ENCODE measurements around the gene PPP1R26.

PPP1R26 gene

DNA sequence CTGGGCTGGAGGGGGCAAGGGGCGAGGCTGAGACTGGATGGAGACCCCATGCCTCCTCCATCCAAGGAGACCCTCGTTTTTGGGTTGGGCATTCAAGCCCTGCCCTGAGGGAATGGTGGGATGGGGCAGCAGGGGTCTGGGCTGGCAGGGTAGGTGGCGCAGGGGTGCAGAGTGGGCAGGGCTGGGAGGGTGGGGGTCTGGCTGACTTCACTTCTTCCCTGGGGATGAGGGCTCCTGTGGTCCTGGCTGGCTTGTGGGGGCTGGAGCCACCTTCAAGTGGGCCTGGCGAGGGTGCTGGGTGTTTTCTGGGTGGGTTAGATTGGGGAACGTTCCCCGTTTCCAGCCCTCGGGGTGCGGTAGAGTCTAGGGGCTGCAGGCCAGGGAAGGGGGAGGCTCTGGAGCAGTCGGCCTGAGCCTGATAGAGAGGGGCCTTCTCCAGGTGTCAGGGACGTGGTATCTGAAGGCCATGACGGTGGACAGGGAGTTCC is 42.1 kb downstream of the PPP1R26 start:
- no peak for DNase-seq (ENCODE audit: low read depth)
- H3K4me3 ChIP-seq (ENCODE audit: control insufficient read depth, low read depth, low read length), result no peak overlapping the region
- no peak for TF ChIP-seq CTCF (IDR thresholded peaks at IDR 0.05; ENCODE audit: control insufficient read depth, insufficient read depth, low read depth, low read length, missing control alignments)

DNA sequence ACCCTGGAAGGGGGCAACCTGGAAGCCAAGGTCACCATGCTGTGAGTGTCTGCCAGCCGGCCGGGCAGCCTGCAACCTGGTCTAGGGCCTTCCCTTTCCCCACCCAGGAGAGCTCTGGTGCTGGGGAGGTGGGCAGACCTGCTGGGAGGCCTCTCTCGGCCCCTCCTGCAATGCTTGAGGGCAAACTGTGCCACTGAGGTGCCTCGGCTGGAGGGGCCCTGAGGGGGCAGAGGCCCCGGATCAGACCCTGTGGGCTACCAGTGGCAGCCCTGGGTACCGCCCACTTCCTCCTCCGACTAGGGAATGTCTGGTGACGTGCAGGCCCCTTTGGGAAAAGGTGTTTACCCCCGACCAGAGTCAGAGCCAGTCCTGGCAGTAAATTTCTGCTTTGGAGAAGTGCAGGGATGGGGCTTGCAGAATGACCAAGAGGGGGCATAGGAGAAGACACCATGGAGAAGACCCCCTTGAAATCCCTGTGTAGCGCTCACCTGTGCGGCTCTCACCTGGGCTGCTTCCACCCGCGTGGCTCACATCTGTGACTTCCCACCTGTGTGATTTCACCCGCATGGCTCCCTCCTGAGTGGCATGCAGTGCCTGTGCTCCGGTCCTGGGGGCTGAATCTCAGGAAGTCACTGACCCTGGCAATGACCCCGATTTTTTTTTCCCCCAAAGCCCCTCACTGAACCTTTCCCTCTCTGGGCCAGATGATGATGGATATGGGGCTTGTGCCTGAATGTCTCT is 42.7 kb downstream of the PPP1R26 start:
- no peak for TF ChIP-seq CTCF (IDR thresholded peaks at IDR 0.05; ENCODE audit: control insufficient read depth, insufficient read depth, low read depth, low read length, missing control alignments)
- H3K4me3 ChIP-seq (ENCODE audit: control insufficient read depth, low read depth, low read length), result no peak overlapping the region
- no peak for DNase-seq (ENCODE audit: low read depth)

GRCh38 chr9:135522931-135523330 is 43.3 kb downstream of the PPP1R26 start:
- no peak overlapping the region for H3K4me3 ChIP-seq (ENCODE audit: control insufficient read depth, low read depth, low read length)
- TF ChIP-seq CTCF (IDR thresholded peaks at IDR 0.05; ENCODE audit: control insufficient read depth, insufficient read depth, low read depth, low read length, missing control alignments), result no peak
- DNase-seq (ENCODE audit: low read depth), result no peak

GRCh38 chr9:135523521-135524129 is 44.0 kb downstream of the PPP1R26 start:
- no peak for TF ChIP-seq CTCF (IDR thresholded peaks at IDR 0.05; ENCODE audit: control insufficient read depth, insufficient read depth, low read depth, low read length, missing control alignments)

GRCh38 chr9:135524130-135524861 is 44.7 kb downstream of the PPP1R26 start:
- DNase-seq (ENCODE audit: low read depth), result no peak
- H3K4me3 ChIP-seq (ENCODE audit: control insufficient read depth, low read depth, low read length), result no peak overlapping the region
- no peak for TF ChIP-seq CTCF (IDR thresholded peaks at IDR 0.05; ENCODE audit: control insufficient read depth, insufficient read depth, low read depth, low read length, missing control alignments)

More at GRCh38 chr9:135523521-135524129, 44.0 kb downstream of the PPP1R26 start:
- no peak for DNase-seq (ENCODE audit: low read depth)
- H3K4me3 ChIP-seq (ENCODE audit: control insufficient read depth, low read depth, low read length), result no peak overlapping the region

DNA sequence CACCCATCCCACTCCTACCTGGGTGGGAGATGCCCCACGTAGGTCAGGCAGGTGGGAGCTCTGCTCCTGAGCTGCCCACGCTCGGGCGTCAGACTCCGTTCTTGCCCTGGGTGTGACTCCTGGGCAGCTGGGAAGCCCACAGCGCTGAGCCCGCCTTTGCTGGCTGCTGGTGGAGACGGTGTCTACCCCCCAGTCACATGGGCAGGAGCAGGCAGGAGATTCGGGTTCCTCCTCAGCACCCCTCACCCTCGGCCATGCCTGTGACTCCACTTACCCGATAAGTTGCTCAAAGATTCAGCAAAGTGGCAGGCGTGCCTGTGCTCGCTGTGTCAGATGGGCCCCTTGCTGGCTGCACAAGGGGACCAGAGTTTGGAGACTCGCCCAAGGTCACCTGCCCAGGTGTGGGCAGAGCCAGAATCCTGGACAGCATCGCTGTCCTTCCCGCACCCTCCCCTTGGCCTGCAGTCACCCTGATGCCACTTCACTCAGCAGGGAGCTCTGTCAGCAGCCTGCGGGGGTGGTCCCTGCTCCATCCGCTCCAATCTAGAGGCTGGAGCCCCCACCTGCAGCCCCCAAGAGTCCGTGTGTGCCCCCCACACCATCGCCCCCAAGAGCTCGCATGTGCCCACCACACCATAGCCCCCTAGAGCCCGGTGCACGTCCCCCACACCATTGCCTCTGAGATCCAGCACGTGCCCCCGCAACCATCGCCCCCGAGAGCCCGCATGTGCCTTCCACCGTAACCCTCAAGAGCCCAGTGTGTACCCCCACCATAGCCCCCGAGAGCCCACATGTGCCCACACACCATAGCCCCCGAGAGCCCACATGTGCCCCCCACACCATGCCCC is 45.9 kb downstream of the PPP1R26 start:
- H3K4me3 ChIP-seq (ENCODE audit: control insufficient read depth, low read depth, low read length), result no peak overlapping the region
- no peak for DNase-seq (ENCODE audit: low read depth)
- no peak for TF ChIP-seq CTCF (IDR thresholded peaks at IDR 0.05; ENCODE audit: control insufficient read depth, insufficient read depth, low read depth, low read length, missing control alignments)

Data from AG09309 (cell line).